Stimulated activated CD4-positive, alpha-beta T cell treated with anti-CD3 and anti-CD28 coated beads, Interleukin-15, amount 100 ng/mL, for 1 hour (primary cell): ENCODE results near the gene OXNAD1.
A peak's percentile ranks its signal among the peaks of the same experiment; 100 is the strongest.

ENCODE experiments used
- DNase-seq, 2 donors: peaks; one replicate each; pipeline ENCODE4 v3.0.0-alpha.2; 2020; ENCODE audit warnings: low read depth in 1 of 2, low spot score in 1 of 2

OXNAD1 gene

DNA sequence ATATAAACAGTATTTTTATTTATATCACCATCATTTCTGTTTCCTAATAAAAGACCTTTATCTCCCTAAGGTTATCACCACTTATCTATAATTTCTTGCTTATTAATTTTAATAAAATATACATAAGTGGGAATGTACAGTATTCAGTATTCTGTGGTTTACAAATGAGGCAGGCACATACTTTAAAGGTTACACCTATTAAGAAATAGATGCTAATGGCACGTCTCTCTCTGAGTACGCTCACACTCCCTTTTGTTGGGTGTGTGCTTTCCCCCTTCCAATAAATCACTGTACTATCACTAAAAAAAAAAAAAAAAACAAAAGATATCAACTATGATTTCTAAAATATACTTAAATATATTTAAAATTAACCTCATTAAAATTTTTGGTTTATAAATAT, 8.9 kb downstream of the OXNAD1 start:
- no peak for DNase-seq

DNA sequence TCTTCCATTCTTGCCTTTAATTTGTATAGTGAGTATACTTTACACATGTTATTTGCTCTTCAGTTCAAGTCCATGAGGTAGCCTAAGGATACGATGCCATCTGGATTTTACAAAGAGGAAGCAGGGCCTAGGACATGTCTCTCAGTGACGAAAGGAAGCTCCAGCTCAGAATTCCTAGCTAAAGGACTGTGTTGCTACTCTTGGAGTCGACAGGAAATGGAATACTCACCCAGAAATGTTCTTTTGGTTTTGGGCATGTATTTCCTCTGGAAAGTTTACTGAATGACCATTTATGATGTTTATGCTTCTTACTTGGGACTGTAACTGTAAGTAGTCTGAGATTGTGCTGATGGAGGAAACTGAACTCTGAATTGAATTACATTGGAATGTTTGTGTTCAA, 12.5 kb downstream of the OXNAD1 start:
- no peak for DNase-seq

DNA sequence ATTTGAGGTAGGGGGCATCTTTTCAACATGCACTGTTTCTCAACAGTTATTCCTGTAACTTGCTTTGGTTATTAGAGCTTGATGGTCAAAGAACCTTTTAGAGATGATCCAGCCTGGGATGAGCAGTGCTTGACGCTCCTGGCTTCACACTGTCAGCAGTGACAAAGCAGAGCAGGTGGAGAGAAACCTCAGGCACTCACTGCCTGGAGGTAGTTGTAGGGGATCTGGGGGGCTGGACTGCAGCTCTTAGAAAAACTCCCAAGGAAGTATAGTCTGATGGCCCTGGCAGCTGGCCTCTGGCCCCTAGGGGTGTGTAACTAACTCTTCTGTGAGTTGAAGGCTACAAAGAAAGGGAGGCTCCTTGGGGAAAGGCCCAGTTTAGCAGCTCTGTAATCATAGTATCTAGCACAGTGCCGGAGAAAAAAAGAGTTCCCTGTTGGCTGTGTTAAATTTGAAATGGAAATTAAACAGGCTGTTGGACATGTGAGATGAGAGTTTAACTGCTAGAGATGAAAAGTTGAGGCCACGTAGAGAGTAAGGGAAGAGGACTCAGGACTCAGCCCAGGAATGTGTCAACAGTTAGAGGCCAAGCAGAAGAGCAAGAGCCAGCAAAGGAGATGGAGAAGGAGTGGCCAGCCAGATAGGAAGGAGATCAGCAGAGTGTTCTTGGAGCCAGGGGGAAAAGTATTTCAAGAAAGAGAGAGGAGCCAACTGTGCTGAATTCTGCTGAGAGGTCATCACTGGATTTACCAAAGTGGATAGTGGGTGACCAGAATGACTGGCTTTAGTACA, 14.2 kb downstream of the OXNAD1 start:
- DNase-seq: no peak

DNA sequence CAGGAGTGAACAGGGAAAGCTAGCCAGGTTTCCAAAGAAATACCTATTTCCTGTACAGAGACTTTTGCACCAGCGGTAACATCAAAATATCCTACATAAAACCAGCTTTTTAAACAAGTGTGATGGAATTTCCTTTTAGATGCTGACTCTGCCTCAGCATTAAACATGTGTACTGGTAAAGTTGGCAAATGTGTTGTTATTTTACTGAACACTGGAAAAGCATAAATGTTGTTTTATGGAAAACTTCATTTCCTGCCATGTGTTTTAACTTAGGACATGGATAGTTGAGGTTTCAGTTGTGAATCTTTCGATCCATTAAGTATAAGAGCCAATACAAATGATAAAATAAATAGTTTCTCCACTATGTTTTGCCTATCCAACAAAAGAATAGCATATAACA, 15.7 kb downstream of the OXNAD1 start:
- DNase-seq: no peak

DNA sequence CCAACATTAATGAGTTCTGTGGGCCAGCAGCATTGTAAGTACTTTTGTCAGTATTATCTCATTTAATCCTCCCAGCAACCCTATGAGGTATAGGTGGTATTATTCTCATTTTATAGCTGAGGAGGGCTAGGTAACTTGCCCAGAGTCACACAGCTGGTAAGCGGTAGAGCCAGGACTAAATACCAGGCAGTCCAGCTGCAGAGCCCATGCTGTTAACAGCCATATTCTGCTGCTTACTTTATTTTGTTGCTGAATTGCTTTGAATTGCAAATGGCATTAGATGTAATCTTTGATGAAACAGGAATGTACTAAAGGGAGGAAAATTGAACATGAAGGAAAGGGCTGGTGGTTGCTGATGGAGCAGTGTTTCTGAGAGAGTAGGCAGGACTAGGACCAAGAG, 19.6 kb downstream of the OXNAD1 start:
- no peak for DNase-seq

DNA sequence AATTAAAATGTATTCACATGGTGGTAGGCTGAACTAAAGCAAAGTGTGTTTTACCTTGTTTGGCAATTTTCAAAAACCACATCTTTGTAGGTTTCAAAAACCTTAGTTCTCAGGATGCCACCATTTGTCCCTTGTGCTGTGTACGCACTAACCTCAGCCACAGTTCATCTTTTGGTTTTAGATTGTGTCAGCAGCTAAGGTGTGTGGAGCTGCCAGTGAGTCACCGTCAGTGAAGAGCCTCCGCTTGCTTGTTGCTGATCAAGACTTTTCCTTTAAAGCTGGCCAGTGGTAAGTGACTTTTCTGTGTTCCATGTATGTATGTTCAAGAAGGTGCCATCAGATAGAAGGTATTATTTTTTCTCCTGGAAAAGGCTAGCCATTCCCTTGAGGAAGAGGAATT, 21.1 kb downstream of the OXNAD1 start:
- DNase-seq: peak; percentile 31 to 34

DNA sequence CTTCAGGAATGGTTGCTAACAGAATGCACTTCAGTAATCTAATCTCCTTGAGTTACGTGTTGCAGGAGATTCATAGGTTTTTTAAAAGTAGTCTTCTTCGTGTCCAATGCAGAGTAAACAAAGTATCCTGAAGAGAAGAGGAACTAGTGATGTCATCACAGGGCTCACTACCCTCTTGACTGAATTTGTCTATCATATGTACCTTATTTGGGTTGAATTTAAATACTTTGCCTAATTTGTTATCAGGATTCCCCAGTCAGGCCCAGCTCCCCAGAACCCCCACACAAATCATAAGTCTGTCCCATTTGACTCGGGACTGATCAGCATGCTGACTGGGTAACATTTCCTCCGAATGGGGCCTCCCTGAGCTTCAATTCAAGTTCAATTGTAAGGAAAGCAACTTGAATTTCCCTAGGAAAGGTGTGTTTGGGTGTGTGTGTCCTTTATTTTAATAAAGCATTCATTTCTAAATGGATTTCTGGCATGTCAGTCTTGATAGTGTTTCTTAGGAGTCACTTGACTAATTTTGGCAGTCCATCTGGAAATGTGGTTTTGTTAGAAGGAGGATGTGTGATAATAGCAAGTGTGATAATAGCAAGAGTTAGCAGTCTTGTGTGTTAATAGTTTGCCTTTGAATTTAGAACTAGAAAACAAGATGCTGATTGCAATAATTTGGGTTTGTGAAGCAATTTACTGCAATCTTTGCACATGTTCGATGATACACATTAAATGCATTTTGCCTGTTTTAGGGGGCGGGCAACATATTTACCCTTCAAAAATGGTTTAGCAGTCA, 21.9 kb downstream of the OXNAD1 start:
- no peak for DNase-seq

DNA sequence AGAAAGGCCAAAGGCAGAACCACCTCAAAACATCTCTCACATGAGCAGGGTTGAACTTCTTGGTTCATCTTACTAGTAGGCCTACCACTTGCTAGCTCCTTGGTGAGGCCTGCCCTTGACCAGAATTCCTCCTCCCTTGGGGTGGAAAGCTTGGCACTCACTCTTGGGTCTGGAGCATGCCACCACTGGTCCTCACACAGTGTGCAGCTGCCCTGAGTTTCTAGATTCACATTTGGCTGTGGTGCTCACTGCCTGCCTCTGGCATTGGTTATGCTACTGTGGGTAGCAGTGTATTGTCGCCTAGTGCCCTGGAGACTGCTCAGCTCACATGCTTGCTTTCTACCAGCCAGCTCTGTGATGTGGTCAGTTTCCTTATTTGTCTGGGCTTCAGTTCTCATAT, 23.7 kb downstream of the OXNAD1 start:
- DNase-seq: no peak

DNA sequence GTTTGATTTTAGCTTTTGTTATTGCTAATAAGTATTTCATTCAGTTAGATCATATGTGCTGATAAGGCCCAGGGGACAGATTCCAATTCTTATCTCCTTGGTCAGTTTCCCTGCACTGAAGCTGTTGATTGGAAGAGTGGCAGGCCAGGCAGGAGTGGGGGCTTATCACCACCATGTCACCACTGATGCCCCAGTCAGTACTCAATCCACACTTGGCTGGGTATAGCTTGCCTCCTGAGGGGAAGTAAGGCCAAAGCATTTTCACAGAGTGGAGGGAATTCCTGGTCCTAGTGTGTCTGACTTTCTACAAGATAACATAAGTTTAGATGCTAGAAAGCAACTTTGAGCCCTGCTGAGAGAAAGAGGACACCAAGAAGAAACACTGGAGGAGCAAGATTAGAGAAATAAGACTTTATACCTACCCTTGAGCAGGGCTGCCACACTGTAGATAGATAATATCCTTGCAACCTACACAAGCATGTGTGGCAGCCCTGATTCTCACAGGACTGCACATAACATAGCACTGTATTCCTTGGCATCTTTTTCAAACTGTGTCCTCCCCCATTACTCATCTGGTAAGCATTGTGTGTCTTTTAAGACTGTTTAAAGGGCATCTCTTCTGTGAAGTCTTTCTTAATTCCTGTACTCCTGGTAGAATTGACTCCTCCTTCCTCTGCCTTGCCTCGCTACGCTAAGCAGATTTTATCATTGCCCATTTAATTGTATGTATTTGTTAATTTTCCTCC, 24.3 kb downstream of the OXNAD1 start:
- no peak for DNase-seq

DNA sequence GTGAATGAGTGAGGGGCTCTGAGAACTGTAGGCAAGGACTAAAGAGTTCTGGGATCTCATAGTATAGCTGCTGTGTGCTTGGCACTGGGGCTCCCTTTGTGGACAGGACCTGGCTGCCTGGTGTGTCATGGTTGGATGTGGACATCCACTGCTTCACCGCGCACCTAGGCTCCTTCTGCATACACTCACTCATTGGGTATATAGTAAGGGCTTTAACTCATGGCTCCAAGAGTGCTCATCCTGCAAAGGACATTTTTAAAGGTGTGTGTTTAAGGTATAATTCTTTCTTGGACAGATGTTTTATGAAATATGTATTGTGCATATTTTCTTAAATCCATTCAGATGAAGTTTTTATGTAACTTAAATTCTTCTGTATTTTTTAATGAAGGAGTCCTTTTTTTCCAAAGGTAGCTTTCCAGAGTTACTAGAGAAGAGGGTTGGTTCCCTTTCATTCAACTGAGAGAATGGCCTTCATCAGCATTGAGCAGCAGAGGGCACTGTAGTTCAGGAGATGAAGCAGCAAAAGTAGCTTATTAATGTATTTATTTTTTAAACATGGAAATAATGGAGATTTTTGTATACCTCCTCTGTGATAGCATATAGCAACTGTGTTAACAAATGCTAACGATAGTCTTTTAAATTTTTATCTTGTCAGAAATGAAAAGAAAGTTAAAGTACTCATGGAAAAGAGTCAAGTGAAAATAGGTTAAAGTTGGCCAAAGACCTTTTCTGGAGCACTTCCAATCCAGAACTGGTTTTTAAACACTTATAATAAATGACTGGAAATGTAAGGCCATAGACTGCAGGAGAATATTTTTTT, 25.2 kb downstream of the OXNAD1 start:
- DNase-seq: no peak

DNA sequence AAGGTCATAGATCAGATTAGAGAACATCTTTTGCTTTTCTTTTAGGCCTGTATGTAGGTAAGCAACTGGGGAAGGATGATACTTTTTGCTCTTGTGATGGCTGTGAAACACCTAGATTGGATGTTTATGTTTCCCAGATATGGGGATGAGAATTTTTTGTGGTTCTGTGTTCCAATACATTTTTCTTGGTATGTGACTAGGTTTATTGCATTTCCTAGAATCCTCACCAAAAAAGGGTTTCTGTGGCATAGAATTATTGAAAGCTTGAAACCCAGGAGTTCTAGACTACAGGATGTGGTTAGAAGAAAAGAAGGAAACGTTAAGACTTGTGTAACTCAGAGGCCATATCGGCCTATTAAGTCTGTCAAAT, 25.8 kb downstream of the OXNAD1 start:
- no peak for DNase-seq

DNA sequence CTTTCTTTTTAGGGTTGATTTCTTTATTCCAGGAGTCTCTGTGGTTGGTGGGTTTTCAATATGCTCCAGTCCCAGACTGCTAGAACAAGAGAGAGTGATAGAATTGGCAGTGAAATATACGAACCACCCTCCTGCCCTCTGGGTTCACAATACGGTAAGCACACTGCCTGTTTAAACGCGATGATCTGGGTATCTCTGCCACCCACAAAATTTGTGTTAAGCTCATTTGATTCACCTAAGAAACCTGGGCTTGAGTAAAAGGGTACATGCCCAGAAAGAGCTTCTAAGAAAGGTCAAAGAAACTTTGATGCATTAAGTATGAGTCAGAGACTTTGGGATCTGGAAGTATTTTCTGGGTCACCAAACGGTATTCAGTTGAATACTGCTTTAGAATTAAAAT, 29.8 kb downstream of the OXNAD1 start:
- no peak for DNase-seq

DNA sequence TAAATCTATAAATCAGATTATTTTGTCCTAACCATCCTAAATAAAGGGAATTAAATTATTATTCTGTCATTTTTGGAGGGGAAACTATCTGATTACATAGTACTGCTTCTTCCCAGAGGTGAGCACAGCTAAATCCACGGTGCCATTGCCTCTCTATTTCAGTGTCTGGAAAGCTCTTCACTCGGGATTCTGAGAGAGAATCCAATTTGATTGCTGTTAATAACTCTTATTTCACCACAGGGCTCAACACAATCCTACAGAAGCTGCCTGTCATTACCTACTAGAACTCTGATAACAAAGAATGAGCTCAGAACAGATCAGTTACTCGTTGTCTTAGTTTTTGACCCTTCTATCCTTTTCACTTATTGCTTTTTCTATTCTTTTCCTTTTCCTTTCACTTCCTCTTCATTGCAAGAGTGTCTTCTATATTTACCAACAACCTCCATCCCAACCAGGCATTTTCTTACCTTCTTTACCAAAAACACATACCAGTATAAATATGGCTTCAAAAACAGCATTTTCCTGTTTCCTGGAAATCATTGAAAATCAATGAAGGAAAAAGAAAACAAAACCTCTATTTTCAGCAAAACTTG, 30.4 kb downstream of the OXNAD1 start:
- DNase-seq: no peak

DNA sequence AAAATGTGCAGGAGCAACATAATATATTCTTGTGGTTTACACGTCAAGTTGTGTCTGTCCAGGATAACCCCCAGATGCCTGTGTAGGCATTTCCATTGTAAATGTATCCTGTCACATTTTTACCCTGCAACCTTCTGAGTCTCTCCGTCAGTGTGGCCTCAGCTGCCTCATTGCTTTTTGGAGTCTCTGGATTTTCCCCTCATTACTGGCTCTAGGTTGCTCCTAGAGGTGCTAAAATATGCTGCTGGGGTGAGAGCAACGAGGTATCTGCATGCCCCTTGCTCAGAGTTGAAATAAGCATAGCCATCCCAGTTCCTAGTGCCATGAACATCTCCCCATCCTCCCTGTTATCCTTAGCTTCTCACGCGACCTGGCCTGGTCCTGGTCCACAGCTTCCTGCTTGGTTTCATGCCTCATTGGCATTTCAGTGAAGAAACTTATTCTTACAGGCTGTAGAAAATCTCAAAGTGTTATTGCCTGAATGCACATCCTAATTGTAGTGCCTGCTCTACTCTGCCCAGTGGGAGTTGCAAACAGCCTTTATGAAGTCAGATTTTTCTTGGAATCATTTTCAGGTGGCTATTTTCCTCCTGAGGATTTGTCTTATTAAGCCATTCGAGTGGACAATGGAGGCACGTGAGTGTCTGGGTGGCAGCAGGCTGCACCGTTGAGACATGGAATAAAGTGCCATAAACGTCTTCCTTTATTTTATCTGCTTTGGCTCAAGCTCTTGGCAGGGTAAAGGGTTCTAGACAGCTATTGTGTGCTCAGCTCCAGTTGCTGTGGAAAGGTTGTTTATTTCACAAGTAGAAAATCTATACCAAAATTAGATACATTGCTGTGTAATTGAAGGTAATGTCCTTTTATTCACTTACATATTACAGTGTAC, 33.2 kb downstream of the OXNAD1 start:
- DNase-seq: no peak

DNA sequence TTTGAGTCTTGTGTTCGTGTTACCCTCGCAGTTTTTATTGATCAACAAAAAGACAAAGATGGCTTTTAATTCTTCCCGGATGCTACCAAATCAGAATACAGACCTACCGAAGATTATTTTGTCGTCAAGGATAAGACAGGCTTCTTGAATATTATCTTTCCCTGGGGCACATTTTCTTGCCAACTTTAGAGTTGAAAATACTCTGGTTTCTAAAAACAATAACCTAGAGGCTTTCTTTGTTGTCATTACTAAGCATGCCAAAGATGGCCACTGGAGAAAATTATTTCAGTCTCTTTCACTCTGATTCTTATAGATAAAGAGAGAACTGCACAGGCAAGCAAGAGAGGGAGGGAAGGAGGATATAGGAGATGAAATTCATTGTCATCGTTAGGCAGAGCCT, 33.9 kb downstream of the OXNAD1 start:
- no peak for DNase-seq

DNA sequence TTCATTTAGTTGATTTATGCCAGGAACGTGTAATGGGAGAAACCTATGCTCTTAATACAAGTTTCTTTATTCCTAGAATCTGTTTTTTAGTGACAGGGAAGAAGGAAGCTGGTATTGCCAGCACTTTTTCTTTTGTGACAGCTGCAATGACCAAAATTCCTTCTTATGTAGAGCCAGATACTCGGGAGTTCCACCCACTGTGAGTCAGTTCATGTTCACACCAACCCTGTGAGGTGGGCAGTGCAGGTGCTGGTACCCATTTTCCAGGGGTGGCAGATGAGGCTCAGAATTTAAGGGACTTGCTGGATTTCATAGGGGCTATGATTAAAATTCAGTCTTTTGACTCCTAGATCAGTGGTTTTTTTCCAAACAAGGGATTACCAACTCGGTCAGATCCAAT, 34.7 kb downstream of the OXNAD1 start:
- no peak for DNase-seq

DNA sequence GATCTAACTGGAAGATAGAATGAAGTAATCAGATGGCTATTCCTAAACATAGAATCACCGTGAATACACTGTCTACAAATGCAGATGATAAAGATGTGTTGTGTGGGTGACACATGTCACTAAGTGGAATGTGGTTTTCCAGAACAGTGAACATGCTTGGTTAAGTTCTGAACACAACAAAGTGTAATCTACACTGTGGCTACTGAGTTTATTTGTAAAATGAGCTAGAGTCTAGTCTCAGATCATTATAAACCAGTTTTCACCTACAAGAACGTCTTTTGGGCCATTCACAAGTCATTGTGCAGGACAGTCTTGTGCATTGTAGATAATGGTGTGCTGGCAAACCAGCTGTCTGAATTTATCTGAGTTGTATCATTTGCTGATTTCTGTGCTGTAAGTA, 35.3 kb downstream of the OXNAD1 start:
- DNase-seq: no peak

DNA sequence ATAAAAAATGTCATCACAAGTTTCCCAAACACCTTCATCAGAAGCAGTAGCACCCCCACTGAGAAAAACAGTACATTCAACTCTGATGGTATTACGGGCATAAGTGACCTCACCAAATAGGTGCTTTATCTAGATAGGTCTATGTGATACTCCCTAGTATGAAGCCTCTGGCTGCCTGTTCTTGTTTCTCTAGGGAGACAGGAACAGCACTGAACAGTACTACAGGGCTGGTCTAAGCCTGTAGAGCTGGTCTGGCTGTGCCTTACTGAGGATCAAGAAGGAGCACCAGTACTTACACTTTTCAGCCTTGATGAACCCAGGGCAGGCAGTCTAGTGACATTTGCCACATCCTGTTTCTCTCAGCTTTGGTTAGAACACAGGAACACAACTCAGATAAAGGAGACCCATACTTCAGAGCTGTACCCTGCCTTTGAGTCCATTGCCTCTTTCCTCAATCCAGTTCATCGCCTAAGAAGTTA, 35.9 kb downstream of the OXNAD1 start:
- no peak for DNase-seq

DNA sequence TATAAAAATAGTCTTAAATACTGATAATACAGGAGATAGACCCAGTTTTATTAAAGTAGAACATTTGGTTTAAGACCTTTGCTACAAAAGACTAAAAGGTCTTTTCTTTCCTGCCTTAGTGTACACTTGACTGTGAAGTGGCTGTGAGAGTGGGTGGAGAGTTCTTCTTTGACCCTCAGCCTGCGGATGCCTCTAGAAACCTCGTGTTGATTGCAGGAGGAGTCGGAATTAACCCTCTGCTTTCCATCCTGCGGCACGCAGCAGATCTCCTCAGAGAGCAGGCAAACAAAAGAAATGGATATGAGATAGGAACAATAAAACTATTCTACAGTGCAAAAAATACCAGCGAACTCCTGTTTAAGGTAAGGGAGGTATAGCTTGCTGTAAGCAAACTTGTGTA, 36.5 kb downstream of the OXNAD1 start:
- DNase-seq: no peak
